Sigmoid colon (tissue), 7 donors: ENCODE data around the gene AP5Z1. TPM values are rescaled to one million over a fixed set of nuclear protein-coding genes. Genes with fewer than 3 reads are reported as not detected.
A peak's percentile ranks its signal among the peaks of the same experiment; 100 is the strongest.

Experiments
- DNase-seq: peaks from one replicate; pipeline ENCODE4 v3.0.0-alpha.2; 2019
- H3K27ac ChIP-seq, 4 donors: fragments of 200-600 bp; sonication (generic); one replicate each; pipeline ENCODE4 v1.5.1; 2016 to 2019; ENCODE audit warnings: mild to moderate bottlenecking in 1 of 4
- H3K27me3 ChIP-seq, 3 donors: fragments of 200-600 bp; sonication (generic); one replicate each; pipeline ENCODE4 v1.5.1; 2019; ENCODE audit warnings: mild to moderate bottlenecking in 1 of 3
- H3K36me3 ChIP-seq, 4 donors: fragments of 200-600 bp; sonication (generic); one replicate each; pipeline ENCODE4 v1.5.1; 2016 to 2019
- H3K4me1 ChIP-seq, 4 donors: fragments of 200-600 bp; sonication (generic); one replicate each; pipeline ENCODE4 v1.5.1; 2017 to 2019
- H3K4me3 ChIP-seq, 4 donors: fragments of 200-600 bp; sonication (generic); one replicate each; pipeline ENCODE4 v1.5.1; 2017 to 2019; ENCODE audit warnings: mild to moderate bottlenecking in 2 of 4, moderate library complexity in 1 of 4
- H3K9me3 ChIP-seq, 4 donors: fragments of 200-600 bp in 3 of 4; sonication (generic) in 3 of 4; one replicate each; pipeline versions ENCODE4 v1.5.1 to v1.6.1; 2013 to 2019
- CTCF ChIP-seq, 4 experiments: fragments of 450-650 bp in 3 of 4; fragments of 200-600 bp in 1 of 4; IDR thresholded peaks; one replicate each; pipeline ENCODE4 v1.5.1; 2016 to 2019; ENCODE audit warnings: antibody characterized with exemption in 4 of 4, mild to moderate bottlenecking in 3 of 4, moderate library complexity in 2 of 4
- EP300 ChIP-seq, 4 donors: sonication (generic); formaldehyde crosslinking; IDR thresholded peaks; one replicate each; pipeline ENCODE4 v1.6.1; 2017; ENCODE audit warnings: antibody characterized with exemption in 4 of 4
- POLR2A ChIP-seq, 2 donors: fragments of 450-650 bp; IDR thresholded peaks; one replicate each; pipeline ENCODE4 v1.6.1; 2016; ENCODE audit warnings: antibody characterized with exemption in 2 of 2, mild to moderate bottlenecking in 2 of 2, moderate library complexity in 2 of 2
- POLR2AphosphoS5 ChIP-seq, 4 donors: sonication (generic); formaldehyde crosslinking; IDR thresholded peaks; one replicate each; pipeline ENCODE4 v1.6.1; 2017; ENCODE audit warnings: antibody characterized with exemption in 4 of 4
- WGBS, 2 donors: extraction: QIAGEN DNeasy Blood & Tissue Kit; methylation state at CpG; one replicate each; pipeline ENCODE4 v1.1.7; 2013; 5-methylcytosine and 5-hydroxymethylcytosine counted together
- intact Hi-C: fragments of 100-400 bp; cut with DNase I; formaldehyde crosslinking; loops from one replicate; pipeline ENCODE4 v1.15.1; 2023
- polyA plus RNA-seq, 3 donors: library from polyadenylated mRNA; stranded (reverse); fragments of 200-250 nt; gene quantifications; one replicate each; pipeline ENCODE4 v1.2.3, GENCODE V29; 2013
- total RNA-seq, 4 donors: library from RNA; depleted of rRNA; stranded (reverse); fragments of >200 nt; gene quantifications; one replicate each; pipeline ENCODE4 v1.1.0, GENCODE V29; 2016
- donor health status: healthy with polysubstance abuse.
- donor health status: Bipolar disorder and iron deficiency.
- donor health status: healthy.

The AP5Z1 gene
- total and polyA plus RNA-seq, 7 donors, result 16.8 to 66.0 (median 20.3) TPM

GRCh38 chr7:4765776-4766490 lies 9.5 kb upstream of the AP5Z1 start:
- intact Hi-C loops, result loop anchor here (1.0 to 5.0 kb wide), 2 partner anchors 19 to 124 kb away; no protein-coding TSS in a partner anchor
- Histone ChIP-seq H3K4me1 (peaks cover 0 to 62% (median 51%) of the 10 kb centered on the region in 4 donors), H3K27ac (peak overlapping the region; percentile 82 to 99 (median 96)), H3K4me3 (peak overlapping the region in 3 of 4 donors; percentile 47 to 53 (median 51)), H3K9me3 (no peaks in the 10 kb centered on the region), H3K36me3 (peaks cover 32 to 39% (median 33%) of the 10 kb centered on the region in 4 donors), H3K27me3 (no peaks in the 10 kb centered on the region)
- WGBS, 2 donors, result 91 to 92% methylated on average over 23 of the region's 23 CpGs
- no peak for DNase-seq
- TF ChIP-seq EP300 (IDR thresholded peaks at IDR 0.05) (no peak), CTCF (IDR thresholded peaks at IDR 0.05) (peak in 3 of 4 experiments; percentile 9 to 48 (median 26)), POLR2A (IDR thresholded peaks at IDR 0.05) (no peak), POLR2AphosphoS5 (IDR thresholded peaks at IDR 0.05) (peak in 1 of 4 donors; percentile 7)

- intact Hi-C loops, result loop anchor here (1.0 to 5.0 kb wide), 2 partner anchors 20 to 125 kb away; no protein-coding TSS in a partner anchor
- peak overlapping the region; percentile 26 to 53 (median 49) for H3K4me3 ChIP-seq
- peak overlapping the region; percentile 82 to 99 (median 96) for H3K27ac ChIP-seq
- H3K9me3 ChIP-seq, result no peaks in the 10 kb centered on the region
- no peaks in the 10 kb centered on the region for H3K27me3 ChIP-seq
- 85 to 88% methylated on average over 37 of the region's 37 CpGs for WGBS, 2 donors
- peaks cover 23 to 32% (median 26%) of the 10 kb centered on the region in 4 donors for H3K36me3 ChIP-seq
- peak; percentile 95 for DNase-seq
- peaks cover 0 to 72% (median 60%) of the 10 kb centered on the region in 4 donors for H3K4me1 ChIP-seq
- TF ChIP-seq POLR2AphosphoS5 (IDR thresholded peaks at IDR 0.05), result peak; percentile 66 to 86 (median 84)
- peak; percentile 53 to 91 (median 74) for TF ChIP-seq EP300 (IDR thresholded peaks at IDR 0.05)
- no peak for TF ChIP-seq CTCF (IDR thresholded peaks at IDR 0.05)
- peak; percentile 45 to 66 for TF ChIP-seq POLR2A (IDR thresholded peaks at IDR 0.05)
Measured at GRCh38 chr7:4766666-4767519, 8.5 kb upstream of the AP5Z1 start.

GRCh38 chr7:4768597-4769569 lies 6.5 kb upstream of the AP5Z1 start:
- 90 to 94% methylated on average over 27 of the region's 27 CpGs for WGBS, 2 donors
- peaks cover 0 to 71% (median 65%) of the 10 kb centered on the region in 4 donors for H3K4me1 ChIP-seq
- H3K4me3 ChIP-seq, result peak overlapping the region; percentile 26 to 53 (median 46)
- peaks cover 3 to 16% (median 7%) of the 10 kb centered on the region in 4 donors for H3K36me3 ChIP-seq
- DNase-seq, result no peak
- TF ChIP-seq CTCF (IDR thresholded peaks at IDR 0.05) (no peak), EP300 (IDR thresholded peaks at IDR 0.05) (no peak), POLR2AphosphoS5 (IDR thresholded peaks at IDR 0.05) (peak in 1 of 4 donors; percentile 36)
- no peaks in the 10 kb centered on the region for H3K27me3 ChIP-seq
- intact Hi-C loops, result loop anchor here (5.0 kb wide), 1 partner anchor 127 kb away; no protein-coding TSS in a partner anchor
- H3K27ac ChIP-seq, result peak overlapping the region; percentile 82 to 99 (median 96)
- no peaks in the 10 kb centered on the region for H3K9me3 ChIP-seq

GRCh38 chr7:4769761-4770160 lies 5.7 kb upstream of the AP5Z1 start:
- H3K4me3 ChIP-seq, result peak overlapping the region; percentile 26 to 53 (median 46)
- H3K36me3 ChIP-seq, result peaks cover 0 to 8% (median 4%) of the 10 kb centered on the region in 4 donors
- H3K9me3 ChIP-seq, result no peaks in the 10 kb centered on the region
- intact Hi-C loops, result loop anchor here (5.0 kb wide), 1 partner anchor 127 kb away; no protein-coding TSS in a partner anchor
- H3K27me3 ChIP-seq, result no peaks in the 10 kb centered on the region
- 44 to 71% methylated on average over 7 of the region's 7 CpGs for WGBS, 2 donors
- H3K27ac ChIP-seq, result peak overlapping the region; percentile 82 to 99 (median 96)
- H3K4me1 ChIP-seq, result peaks cover 0 to 71% (median 65%) of the 10 kb centered on the region in 4 donors
- no peak for DNase-seq
- TF ChIP-seq CTCF (IDR thresholded peaks at IDR 0.05), result no peak
- TF ChIP-seq EP300 (IDR thresholded peaks at IDR 0.05), result no peak
- TF ChIP-seq POLR2A (IDR thresholded peaks at IDR 0.05), result no peak
- no peak for TF ChIP-seq POLR2AphosphoS5 (IDR thresholded peaks at IDR 0.05)
